GM04503 (cell line): Measurements from ENCODE around the gene IDI2.
"Not testable (repeated sequence)": the region's sequence is repeated elsewhere in the genome, so short reads cannot be mapped to it uniquely, and the experiment has no call there.

Experiments
- DNase-seq: peaks from one replicate; pipeline ENCODE4 v3.0.0-alpha.2; 2012; ENCODE audit warnings: low read depth

The IDI2 gene

DNA sequence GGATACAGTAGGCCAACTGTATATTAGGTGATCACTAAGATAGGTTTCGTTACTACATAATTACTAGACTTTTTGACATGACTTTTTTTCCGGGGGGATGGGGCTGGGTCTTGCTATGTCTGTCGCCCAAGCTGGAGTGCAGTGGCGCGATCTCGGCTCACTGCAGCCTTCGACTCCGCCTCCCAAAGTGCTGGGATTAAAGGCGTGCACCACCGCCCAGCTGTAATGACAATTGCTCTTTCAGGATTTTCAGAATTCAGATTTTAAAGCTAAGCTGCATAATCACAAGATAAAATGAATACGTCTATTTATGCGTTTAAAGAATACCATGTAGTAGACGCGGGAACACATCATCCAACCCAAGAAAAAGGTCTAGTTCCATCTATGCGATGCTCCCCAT lies 22.3 kb upstream of the IDI2 start:
- no peak for DNase-seq

DNA sequence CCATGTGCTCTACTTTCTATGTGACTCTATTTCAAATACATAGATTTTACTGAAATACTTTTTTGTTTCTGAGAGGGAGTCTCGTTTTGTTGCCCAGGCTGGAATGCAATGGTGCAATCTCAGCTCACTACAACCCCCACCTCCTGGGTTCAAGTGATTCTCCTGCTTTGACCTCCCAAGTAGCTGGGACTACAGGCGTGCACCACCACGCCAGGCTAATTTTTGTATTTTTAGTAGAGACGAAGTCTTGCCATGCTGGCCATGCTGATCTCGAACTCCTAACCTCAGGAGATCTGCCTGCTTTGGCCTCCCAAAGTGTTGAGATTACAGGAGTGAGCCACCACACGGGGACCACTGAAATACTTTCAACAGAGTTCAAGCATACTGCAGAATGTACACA lies 19.8 kb upstream of the IDI2 start:
- DNase-seq: no peak

DNA sequence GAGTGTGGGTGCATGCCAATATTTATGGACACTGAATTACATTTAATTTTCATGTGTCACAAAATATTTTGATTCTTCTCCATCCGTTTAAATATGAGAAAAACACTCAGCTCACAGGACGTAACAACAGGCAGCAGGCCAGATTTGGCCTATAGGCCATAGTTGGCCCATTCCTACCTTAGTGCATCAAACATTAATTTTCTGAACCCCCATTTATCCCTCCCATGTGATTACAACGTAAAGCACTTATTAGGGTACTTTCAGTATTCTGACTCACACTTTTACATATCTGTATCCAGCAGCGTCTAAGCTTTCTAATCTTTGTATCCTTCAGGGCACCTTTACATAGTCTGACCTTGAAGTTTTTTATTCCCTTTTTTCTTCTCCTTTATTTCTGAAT lies 19.3 kb upstream of the IDI2 start:
- DNase-seq: no peak

DNA sequence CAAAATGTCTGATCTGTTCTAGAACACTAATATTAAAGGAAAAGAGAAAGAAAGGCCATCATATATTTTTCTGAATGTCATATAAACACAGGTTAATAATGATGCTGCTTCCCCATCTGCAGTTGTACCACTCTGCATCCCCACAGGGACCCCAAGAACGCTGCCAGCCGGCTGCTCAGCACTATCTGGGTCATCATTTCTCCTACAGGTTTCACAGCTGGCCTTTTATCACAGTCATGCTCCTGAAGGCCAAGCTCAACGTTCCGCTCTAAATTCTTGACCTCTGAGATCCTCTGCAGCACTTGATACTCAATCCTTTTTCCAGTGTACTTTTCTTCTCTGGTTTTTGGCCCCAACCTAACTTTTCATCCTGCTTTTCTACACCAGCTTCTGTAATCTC lies 18.5 kb upstream of the IDI2 start:
- no peak for DNase-seq

DNA sequence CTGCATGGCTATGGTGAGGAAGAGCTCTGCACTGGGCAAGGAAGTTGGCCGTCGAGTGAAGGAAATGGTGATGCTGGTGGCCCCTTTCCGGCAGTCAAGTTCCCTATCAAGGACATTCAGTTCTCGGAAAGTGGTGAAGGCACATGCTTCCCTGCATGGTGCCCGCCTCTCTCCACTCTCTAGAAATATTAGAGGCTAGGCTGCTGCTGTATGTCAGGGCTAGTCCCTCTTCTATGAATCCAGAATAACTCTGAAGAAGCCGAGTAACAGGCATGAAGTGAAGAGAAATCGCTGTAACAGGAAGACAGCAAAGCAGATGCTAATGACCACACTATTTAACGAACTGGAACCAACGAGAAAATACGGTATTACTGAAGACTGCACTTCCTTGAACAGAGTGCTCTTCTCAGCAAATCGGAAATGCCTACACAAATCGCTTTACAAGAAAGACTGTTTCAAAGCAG lies 17.9 kb upstream of the IDI2 start:
- no peak for DNase-seq

DNA sequence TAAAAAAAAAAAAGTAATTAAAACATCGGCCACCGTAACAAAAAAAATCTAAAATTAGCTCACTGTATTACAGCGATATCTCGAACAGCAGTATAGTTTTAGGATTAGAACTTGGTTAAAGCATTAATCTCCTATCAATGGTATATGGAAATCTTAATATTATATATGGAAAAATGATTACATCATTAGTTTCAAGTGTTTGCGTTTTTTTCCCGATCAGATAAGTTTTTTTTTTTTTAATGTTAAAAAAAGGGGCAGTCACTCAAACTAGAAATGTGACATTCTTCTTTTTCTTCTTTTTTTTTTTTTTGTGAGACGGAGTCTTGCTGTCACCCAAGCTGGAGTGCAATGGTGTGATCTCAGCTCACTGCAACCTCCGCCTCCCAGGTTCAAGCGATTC lies 15.9 kb upstream of the IDI2 start:
- no peak for DNase-seq

DNA sequence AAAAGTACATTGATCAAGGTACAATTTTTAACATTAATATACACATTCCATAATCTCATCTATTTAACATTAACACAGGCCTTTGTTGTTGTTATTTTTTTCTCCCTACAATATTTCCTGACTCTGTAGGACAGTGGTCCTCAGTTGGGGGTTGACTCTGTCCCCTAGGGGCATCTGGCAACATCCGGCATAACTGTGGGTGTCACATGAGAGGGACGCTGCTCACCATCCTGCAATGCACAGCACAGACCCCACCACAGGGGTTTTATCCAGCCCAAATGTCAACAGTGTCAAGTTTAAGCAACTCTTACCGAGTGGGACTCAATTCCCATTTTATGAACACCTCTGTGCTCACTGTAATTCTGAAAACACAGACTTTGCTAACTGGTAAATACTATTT lies 14.5 kb upstream of the IDI2 start:
- no peak for DNase-seq

DNA sequence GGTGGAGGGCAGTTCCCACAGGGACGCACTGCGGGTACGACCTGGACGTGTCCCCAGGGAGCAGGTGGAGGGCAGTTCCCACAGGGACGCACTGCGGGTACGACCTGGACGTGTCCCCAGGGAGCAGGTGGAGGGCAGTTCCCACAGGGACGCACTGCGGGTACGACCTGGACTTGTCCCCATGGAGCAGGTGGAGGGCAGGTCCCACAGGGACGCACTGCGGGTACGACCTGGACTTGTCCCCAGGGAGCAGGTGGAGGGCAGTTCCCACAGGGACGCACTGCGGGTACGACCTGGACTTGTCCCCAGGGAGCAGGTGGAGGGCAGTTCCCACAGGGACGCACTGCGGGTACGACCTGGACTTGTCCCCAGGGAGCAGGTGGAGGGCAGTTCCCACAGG lies 13.1 kb upstream of the IDI2 start:
- not testable (repeated sequence) for DNase-seq

DNA sequence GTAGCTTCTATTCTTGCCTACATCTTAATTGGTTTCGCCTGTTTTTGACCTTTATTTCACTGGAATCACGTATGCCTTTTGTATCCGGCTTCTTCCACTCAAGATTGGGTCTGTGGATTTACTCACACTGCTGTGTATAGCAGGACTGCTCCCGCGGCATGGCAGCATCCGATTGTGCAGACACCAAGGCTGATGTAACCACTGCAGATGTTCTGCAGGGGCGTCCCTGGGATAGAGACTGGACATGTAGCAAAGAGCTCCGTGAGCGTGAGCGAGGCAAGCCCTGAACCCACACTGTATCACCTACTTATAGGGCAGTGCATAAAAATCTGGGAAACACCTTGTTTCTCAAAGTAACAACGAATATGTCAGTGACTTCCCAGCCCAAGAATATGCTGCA lies 11.4 kb upstream of the IDI2 start:
- no peak for DNase-seq

DNA sequence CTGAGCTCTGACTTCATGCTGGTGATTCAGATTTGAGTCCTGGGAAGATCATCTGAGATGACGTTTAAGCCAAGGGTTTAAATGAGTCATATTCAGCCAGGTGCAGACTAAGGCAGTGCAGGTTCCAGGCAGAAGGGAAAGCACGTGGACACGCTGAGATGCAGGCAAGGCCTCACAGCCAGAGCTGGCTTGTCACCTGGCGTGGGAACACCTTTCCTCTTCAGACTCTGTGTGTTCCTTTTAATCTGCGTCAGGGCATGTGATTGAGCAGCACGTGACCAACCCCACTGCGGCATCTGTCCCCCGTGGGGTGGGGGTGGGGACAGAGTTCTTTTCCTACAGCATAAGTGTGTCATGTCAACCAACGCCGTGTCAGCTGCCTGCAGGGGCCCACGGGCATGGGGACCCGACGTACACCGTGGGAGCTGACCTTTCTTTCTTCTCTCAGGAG lies 10.7 kb upstream of the IDI2 start:
- DNase-seq: no peak

DNA sequence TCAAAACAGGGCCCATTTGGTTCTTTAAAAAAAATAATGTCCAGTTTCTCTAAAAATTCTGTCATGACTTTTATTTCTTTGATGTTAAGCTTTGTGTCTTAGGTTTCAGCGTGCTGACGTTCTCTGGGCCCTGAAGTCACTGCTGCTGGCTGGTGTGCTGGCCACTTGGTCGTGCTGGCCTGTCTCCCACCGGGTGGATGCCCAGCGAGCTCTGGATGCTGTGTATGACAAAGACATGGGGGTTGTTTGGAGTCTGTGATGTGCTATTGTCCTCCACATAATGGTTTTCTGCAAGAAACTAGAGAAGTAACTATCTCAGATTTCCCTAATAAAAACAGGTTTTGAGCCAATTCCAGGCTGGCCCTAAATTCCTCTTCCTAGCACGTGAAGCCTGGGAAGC lies 9.5 kb upstream of the IDI2 start:
- no peak for DNase-seq

DNA sequence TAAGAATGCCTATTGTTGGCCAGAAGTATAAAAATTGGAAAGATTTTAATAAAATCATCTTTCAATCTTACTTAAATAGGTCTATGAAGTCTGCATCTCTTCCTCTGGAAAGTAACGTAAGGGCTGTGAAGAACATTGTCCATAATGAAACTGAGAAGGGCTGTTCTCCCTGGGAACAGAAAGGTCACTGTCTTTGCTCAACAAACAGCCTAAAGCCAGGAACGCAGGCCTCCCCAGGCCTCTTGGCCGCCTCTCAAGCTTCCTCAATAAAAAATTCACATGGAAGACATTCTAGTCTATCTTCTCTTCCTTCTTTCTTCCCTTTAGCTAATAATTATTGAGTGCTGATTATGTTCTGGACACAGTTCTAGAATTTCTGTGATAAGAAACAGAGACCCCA lies 9.1 kb upstream of the IDI2 start:
- DNase-seq: no peak

DNA sequence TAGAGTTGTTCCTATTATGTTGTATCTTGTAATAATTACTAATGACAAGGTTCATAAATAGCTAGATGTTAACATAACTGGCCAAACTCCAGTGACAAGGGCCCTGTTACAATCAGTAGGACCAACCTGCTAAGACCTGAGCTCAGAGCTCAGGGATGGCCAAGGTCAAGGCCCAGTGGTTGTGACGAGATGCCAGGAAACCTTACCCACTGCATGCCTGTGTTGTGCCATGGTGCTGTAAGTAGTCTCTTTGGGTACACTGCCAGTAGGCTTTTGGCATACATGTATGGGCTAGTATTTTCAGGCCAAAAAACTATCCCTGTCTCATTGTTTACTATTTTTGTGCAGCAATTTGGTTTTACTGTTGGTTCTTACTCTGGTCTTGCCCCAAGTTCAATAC lies 7.9 kb upstream of the IDI2 start:
- DNase-seq: no peak

DNA sequence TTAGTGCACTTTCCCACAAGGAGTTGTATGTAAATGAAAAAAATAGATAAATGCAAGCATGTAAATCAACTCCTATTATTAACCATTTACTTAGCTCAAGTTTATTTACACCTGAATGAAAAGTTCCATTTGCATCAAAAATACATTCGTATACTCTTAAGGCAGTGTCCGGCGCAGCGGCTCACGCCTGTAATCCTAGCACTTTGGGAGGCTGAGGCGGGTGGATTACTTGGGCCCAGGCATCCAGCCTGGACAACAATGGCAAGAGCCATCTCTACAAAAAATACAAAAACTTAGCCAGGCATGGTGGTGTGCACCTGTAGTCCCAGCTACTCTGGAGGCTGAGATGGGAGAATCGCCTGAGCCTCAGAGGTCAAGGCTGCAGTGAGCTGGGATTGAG lies 4.2 kb upstream of the IDI2 start:
- no peak for DNase-seq

DNA sequence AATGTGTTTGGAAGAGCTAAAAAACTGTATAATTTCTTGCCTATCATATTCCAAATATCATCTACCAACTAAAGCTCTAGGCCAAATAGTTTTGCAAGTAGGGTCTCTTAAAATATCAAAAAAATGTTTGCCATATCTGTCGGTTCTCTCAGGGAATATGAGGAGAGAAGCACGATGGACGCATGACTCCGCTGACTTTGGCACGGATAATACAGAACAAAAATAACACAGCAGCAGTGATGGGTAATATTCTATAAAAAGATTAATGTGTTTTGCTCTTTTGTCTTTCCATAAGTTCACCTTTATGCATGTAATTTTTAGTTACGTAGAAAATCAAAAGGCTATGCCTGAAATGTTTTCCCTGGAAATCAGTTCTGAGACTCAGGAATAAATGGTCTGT lies 919 bp upstream of the IDI2 start:
- no peak for DNase-seq

DNA sequence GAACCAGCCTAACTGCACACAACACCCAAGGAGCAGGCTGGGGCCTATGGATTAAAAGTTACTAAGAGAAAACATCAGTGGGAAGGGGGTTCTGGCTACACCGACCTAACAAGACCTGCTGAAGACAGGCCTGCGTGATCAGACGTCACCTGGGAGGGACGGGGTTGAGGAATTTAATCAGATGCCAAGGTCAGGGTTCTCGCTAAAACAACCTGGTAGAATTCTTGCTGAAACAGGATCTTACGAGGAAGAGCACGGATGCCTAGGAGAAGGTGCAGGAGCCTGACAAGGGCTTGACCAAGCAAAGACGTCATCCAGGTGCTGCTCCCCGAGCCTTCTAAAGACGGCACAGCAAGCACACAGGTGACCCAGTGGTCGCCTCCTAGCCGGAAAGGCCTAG lies 1.6 kb downstream of the IDI2 start:
- no peak for DNase-seq

DNA sequence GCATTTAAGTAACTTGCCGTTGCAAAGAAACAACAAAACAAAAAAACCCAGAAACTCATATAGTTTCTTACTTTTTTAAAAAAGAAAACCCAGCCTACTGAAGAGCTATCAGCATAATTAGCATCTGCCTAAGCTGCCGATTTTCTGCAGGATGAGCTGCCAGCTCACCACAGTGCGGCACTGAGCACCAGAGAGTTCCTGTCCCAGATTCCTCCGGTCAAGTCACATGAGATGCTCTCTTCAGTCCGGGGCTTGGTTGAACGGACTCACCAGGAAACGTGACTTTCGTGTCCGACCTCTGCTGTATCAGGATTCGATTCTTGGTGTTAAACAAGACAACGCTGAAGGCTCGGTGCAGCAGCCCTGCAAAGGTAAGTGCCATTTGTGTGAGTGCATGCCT lies 3.2 kb downstream of the IDI2 start:
- no peak for DNase-seq

DNA sequence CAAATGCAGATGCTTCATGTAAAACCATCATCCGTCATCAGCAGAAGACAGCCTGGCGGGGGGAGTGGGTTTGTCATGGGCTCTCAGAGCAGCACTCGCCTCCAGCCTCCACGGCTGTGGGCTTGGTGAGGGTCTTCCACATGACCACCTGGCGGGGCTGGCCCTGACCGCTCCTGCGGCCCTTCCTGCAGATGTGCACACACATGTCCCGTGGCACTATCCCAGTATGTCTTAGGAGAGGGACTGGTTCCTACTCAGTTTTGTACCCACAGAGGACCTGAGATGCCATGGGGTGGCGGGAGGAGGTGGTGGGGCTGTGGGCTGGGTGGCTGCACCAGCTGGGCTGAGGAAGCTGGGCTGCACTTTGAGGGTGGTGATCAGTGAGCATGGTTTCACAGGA lies 4.7 kb downstream of the IDI2 start:
- no peak for DNase-seq

DNA sequence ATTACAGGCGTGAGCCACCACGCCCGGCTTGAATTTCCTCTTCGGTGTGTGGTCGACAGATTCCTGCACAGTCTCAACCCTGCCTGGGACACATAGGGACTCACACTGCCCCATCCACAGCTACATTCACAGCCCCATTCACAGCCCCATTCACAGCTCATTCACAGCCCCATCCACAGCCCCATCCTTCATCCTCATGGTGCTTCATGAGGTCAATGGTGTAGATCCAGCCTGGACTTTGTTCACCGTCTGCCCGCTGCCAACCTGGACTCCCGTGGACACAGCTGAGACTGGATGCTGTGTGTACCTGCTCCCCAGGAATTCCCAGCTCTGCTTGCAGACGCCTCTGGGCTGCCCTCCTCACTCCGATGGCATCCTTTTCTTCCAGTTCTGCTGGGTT lies 5.2 kb downstream of the IDI2 start:
- DNase-seq: no peak

DNA sequence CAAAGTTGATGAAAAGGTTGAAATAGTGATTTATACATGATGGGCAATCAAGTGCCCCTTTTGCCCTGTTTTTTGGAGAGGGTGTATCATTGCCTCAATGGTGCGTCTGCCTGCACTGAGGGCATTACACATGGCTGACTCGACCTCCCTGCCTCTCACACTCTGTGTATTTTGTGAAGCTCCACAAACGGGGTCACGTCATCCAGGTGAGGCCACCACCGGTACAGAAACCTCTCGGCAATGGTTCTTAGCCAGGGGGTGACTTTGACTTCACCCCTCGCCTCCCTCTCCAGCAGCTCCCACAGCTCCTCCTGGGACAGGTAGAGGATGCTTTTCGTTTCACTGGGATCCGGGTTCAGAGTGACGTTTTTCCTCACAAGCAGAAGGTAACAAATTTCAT lies 6.3 kb downstream of the IDI2 start:
- DNase-seq: no peak

DNA sequence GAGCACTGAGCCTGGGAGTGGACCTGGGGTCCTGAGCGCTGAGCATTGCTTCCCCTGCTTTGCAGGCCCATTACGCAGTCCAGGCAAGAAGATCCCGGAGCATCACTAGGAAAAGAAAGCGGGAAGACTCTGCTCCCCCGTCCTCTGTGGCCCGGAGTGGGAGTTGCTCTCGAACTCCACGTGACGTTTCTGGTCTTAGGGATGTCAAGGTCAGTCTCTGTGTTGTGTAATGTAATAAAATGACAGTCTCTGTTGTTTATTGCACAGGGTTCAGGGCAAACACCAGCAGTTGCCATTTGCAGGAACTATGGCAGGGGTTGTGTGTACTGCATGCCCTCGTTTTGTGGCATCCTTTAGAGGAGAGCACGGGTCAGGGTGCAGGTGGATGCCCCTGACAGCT lies 10.0 kb downstream of the IDI2 start:
- DNase-seq: no peak

DNA sequence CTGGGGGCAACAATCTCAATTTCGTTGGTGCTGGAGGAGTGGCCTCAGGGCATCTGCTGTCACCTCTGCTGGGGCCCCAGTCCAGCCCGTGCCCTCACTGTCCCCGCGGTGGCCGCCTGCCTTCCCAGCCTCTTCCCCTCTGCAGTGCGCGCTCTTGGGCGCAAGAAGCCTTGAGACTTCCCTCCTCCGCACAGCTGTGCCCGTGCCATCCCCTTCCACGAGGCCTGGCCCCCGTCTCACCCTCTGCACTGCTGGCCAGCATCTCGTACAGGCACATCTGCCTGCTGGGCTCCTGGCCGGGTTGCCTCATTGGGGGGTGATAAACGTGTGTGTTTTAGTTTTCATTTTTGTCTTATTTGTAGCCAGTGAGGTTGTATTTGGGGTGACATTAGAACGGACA lies 14.0 kb downstream of the IDI2 start:
- DNase-seq: no peak

DNA sequence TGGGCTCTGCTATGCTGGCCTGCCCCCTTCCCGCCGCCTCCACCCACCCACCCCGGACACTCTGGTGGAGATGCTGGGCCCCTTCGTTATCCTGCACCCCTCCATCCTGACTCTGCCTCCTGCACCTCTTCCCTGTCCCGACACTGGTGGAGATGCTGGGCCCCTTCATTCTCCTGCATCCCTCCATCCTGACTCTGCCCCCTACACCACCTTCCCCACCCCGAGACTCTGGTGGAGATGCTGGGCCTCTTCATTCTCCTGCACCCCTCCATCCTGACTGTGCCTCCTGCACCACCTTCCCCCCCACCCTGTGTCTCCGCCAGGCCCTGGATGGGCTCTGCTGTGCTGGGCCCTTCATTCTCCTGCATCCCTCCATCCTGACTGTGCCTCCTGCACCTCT lies 15.0 kb downstream of the IDI2 start:
- no peak for DNase-seq

DNA sequence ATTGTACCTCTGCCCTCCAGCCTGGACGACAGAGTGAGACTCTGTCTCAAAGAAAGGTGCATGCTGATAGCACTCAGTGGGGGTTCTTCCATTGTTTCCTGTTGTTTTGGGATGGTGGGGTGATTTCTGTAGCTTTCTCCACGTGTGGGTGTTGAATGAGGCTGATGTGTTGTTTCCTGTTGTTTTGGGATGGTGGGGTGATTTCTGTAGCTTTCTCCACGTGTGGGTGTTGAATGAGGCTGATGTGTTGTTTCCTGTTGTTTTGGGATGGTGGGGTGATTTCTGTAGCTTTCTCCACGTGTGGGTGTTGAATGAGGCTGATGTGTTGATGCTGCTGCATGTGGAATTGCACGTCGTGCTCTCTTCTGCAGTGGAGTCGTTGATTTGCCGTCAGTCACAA lies 15.7 kb downstream of the IDI2 start:
- not testable (repeated sequence) for DNase-seq

DNA sequence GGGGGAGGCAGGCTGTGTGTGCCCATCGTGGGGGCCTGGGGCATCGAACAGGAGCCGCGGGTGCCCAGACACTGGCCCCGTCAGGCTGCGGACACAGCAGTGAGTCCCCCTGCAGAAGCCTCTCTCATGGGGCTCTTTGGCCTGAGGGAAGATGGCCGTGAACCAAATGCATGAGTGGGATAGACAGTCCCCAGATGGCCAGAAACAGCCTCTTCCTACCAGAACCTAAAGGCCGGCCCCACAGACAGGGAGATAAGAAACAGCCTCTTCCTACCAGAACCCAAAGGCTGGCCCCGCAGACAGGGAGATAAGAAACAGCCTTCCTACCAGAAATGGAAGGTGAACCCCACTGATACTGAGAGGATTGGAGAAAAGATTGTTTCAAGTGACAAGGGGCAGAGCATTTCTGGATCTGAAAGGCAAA lies 16.6 kb downstream of the IDI2 start:
- no peak for DNase-seq
